K562 (cell line): Measurements from ENCODE around the gene DLGAP3. TPM values are rescaled to one million over a fixed set of nuclear protein-coding genes. Genes with fewer than 3 reads are reported as not detected.

Experiments
- ATAC-seq: fragments of 200-7000 bp; cut with Tn5 transposase; 3 replicates; pipeline ENCODE4 v1.9.1; 2020; ENCODE audit warnings: moderate library complexity
- BruUV-seq: library from RNA; stranded (reverse); fragments of 400-500 nt; replicated peaks from 2 replicates; lab custom pipeline; 2021; lab: Mats Ljungman, UMichigan
- CTCF ChIA-PET: fragments of 300-600 bp; formaldehyde crosslinking; extraction: SDS; loops from one replicate; lab custom pipeline; 2021; ENCODE audit warnings: low intra/inter-chr PET ratio; lab: Yijun Ruan, JAX
- POLR2A ChIA-PET: fragments of 300-600, 350-650 bp; sonication (Branson Sonifier 250); formaldehyde crosslinking; extraction: SDS; loops from one replicate; lab custom pipeline; 2021; ENCODE audit warnings: antibody characterized with exemption, inconsistent platforms; lab: Yijun Ruan, JAX
- DNase-seq, 4 experiments: peaks; one replicate each; pipeline versions ENCODE4 v3.0.0 to v3.0.0-alpha.2; 2011 to 2018; ENCODE audit warnings: low spot score in 3 of 4, mixed read lengths in 3 of 4; ENCODE audit errors: extremely low read depth in 1 of 4
- FAIRE-seq: peaks from 2 replicates; lab custom pipeline; 2011; peaks lifted over from hg19 to GRCh38; lab: Jason Lieb, UNC
- H2AFZ ChIP-seq: 2 replicates; pipeline ENCODE4 v1.6.0; 2011; ENCODE audit warnings: low read depth, low read length, control low read depth, inconsistent platforms
- H3K27ac ChIP-seq: fragments of 200-600 bp; 3 replicates; pipeline ENCODE4 v1.8.0; 2011; ENCODE audit warnings: low read depth, mild to moderate bottlenecking, control low read depth, inconsistent platforms, low read length, moderate library complexity, mixed read lengths; ENCODE audit errors: extremely low read depth
- H3K27me3 ChIP-seq, 2 experiments: fragments of 300-600 bp in 1 of 2; 2 replicates in 1 of 2; 3 replicates in 1 of 2; pipeline versions ENCODE4 v1.6.0 to v1.8.0; 2011; ENCODE audit warnings: inconsistent platforms in 2 of 2, low read length in 2 of 2, mild to moderate bottlenecking in 1 of 2, mixed read lengths in 1 of 2, moderate library complexity in 1 of 2; ENCODE audit not compliant: control insufficient read depth in 2 of 2, insufficient read depth in 2 of 2
- H3K36me3 ChIP-seq: fragments of 300-600 bp; 3 replicates; pipeline ENCODE4 v1.8.0; 2011; ENCODE audit warnings: mild to moderate bottlenecking, low read length, inconsistent platforms; ENCODE audit not compliant: control insufficient read depth, insufficient read depth
- H3K4me1 ChIP-seq, 2 experiments: fragments of 200-600 bp in 1 of 2; replicated peaks in 1 of 2; 2 replicates in 1 of 2; 3 replicates in 1 of 2; pipeline versions ENCODE4 v1.5.1 to v1.8.0; 2011; ENCODE audit warnings: inconsistent platforms in 2 of 2, low read length in 2 of 2, mild to moderate bottlenecking in 1 of 2, mixed read lengths in 1 of 2, moderate library complexity in 1 of 2; ENCODE audit not compliant: control insufficient read depth in 2 of 2, insufficient read depth in 2 of 2
- H3K4me2 ChIP-seq: 2 replicates; pipeline ENCODE4 v1.6.1; 2011; ENCODE audit warnings: low read length, control low read depth, inconsistent platforms, mixed read lengths; ENCODE audit not compliant: insufficient read depth
- H3K4me3 ChIP-seq: fragments of 200-600 bp; sonication (generic), shearing (Covaris generic); 2 replicates; pipeline ENCODE4 v1.5.1; 2016; ENCODE audit warnings: control low read depth, inconsistent platforms
- H3K79me2 ChIP-seq: fragments of 200-600 bp; 3 replicates; pipeline ENCODE4 v1.8.0; 2011; ENCODE audit warnings: low read length, inconsistent platforms; ENCODE audit not compliant: control insufficient read depth, insufficient read depth
- H3K9ac ChIP-seq, 2 experiments: 2 replicates each; pipeline versions ENCODE4 v1.6.0 to v1.6.1; 2011; ENCODE audit warnings: low read depth in 2 of 2, low read length in 2 of 2, control low read depth in 1 of 2, inconsistent platforms in 1 of 2, mild to moderate bottlenecking in 1 of 2, mixed read lengths in 1 of 2; ENCODE audit not compliant: insufficient read depth in 1 of 2
- H3K9me1 ChIP-seq: one replicate; pipeline ENCODE4 v1.6.0; 2011; ENCODE audit warnings: inconsistent platforms, mild to moderate bottlenecking, low read length, moderate library complexity; ENCODE audit not compliant: control insufficient read depth, insufficient read depth
- H3K9me3 ChIP-seq: replicated peaks from 2 replicates; pipeline ENCODE4 v1.5.1; 2011; ENCODE audit warnings: low read depth, low read length, inconsistent platforms; ENCODE audit not compliant: control insufficient read depth, insufficient read depth
- H4K20me1 ChIP-seq: replicated peaks from 2 replicates; pipeline ENCODE4 v1.6.1; 2011; ENCODE audit warnings: low read length, inconsistent platforms, mixed read lengths; ENCODE audit not compliant: control insufficient read depth, insufficient read depth
- BACH1 ChIP-seq: fragments of 200-800 bp; sonication (Bioruptor generic); IDR thresholded peaks from 2 replicates; pipeline ENCODE4 v1.6.1; 2016; ENCODE audit warnings: missing genetic modification characterization, missing compliant biosample characterization
- BRF1 ChIP-seq: IDR thresholded peaks from 3 replicates; pipeline ENCODE4 v1.6.1; 2011; ENCODE audit warnings: borderline replicate concordance, mild to moderate bottlenecking; ENCODE audit not compliant: insufficient read length; ENCODE audit errors: extremely low read depth
- CHCHD3 ChIP-seq: fragments of 250-450 bp; sonication (Bioruptor Pico); IDR thresholded peaks from 2 replicates; pipeline ENCODE4 v2.1.2; 2022; ENCODE audit warnings: mild to moderate bottlenecking
- E2F4 ChIP-seq: sonication (generic); formaldehyde crosslinking; IDR thresholded peaks from 2 replicates; pipeline ENCODE4 v1.8.0; 2022; ENCODE audit warnings: mild to moderate bottlenecking, low read depth, missing genetic modification reagents
- GTF2E2 ChIP-seq: fragments of 200-800 bp; sonication (Bioruptor generic); IDR thresholded peaks from 2 replicates; pipeline ENCODE4 v1.6.1; 2016; ENCODE audit warnings: missing genetic modification characterization, missing compliant biosample characterization
- GTF2F1 ChIP-seq: IDR thresholded peaks from 2 replicates; pipeline ENCODE4 v1.6.1; 2011; ENCODE audit warnings: low read depth, low read length, improper control_type of control experiment
- KLF10 ChIP-seq: fragments of 250-450 bp; sonication (Bioruptor Pico); IDR thresholded peaks from 2 replicates; pipeline ENCODE4 v1.6.1; 2021; ENCODE audit warnings: matching md5 sums
- MCM5 ChIP-seq: fragments of 450-650 bp; IDR thresholded peaks from 2 replicates; pipeline ENCODE4 v1.6.1; 2016; ENCODE audit warnings: low read depth
- MXD1 ChIP-seq: fragments of 250-450 bp; sonication (Bioruptor Pico); IDR thresholded peaks from 2 replicates; pipeline ENCODE4 v1.8.0; 2021; ENCODE audit warnings: borderline replicate concordance, mild to moderate bottlenecking, moderate library complexity; ENCODE audit not compliant: poor library complexity, severe bottlenecking
- NFRKB ChIP-seq: fragments of 450-650 bp; IDR thresholded peaks from 2 replicates; pipeline ENCODE4 v1.6.1; 2016; ENCODE audit warnings: low read depth
- NR4A1 ChIP-seq, 2 experiments: fragments of 250-450 bp in 1 of 2; fragments of 450-650 bp in 1 of 2; sonication (Bioruptor Pico) in 1 of 2; IDR thresholded peaks; 2 replicates each; pipeline versions ENCODE4 v1.4.0 to v1.6.1; 2016 to 2020; ENCODE audit warnings: mild to moderate bottlenecking in 2 of 2, missing compliant biosample characterization in 1 of 2, missing genetic modification characterization in 1 of 2, moderate library complexity in 1 of 2
- NUFIP1 ChIP-seq: fragments of 450-650 bp; IDR thresholded peaks from 2 replicates; pipeline ENCODE4 v1.6.1; 2018; ENCODE audit not compliant: partially characterized antibody
- PHF20 ChIP-seq: fragments of 450-650 bp; IDR thresholded peaks from 2 replicates; pipeline ENCODE4 v1.6.1; 2018; ENCODE audit not compliant: partially characterized antibody
- SNRNP70 ChIP-seq: fragments of 200-400 bp; formaldehyde crosslinking; optimal IDR thresholded peaks from 2 replicates; pipeline ENCODE3; 2017; ENCODE audit warnings: low read depth, low read length
- SP2 ChIP-seq: IDR thresholded peaks from 2 replicates; pipeline ENCODE4 v1.6.1; 2011; ENCODE audit warnings: mild to moderate bottlenecking, low read depth, low read length, moderate library complexity; ENCODE audit not compliant: poor library complexity, severe bottlenecking; ENCODE audit errors: extremely low read depth
- STAT5A ChIP-seq: IDR thresholded peaks from 2 replicates; pipeline ENCODE4 v1.6.1; 2012; ENCODE audit warnings: low read length, inconsistent platforms, borderline replicate concordance
- TAF9B ChIP-seq: fragments of 450-650 bp; IDR thresholded peaks from 2 replicates; pipeline ENCODE4 v1.6.1; 2018; ENCODE audit warnings: mild to moderate bottlenecking; ENCODE audit not compliant: partially characterized antibody
- WHSC1 ChIP-seq: IDR thresholded peaks from one replicate; pipeline ENCODE4 v1.6.1; 2012; ENCODE audit warnings: low read length, control low read depth, inconsistent platforms
- ZNF785 ChIP-seq: fragments of 250-450 bp; sonication (Bioruptor Pico); IDR thresholded peaks from 2 replicates; pipeline ENCODE4 v1.4.0; 2020; ENCODE audit warnings: mild to moderate bottlenecking
- WGBS: fragments of 100-300 bp; shearing (Covaris generic); methylation state at CpG from one replicate; pipeline ENCODE4 v1.1.6; 2016; ENCODE audit warnings: low coverage, mixed read lengths; ENCODE audit not compliant: insufficient coverage; ENCODE audit errors: missing lambda C conversion rate; 5-methylcytosine and 5-hydroxymethylcytosine counted together
- in situ Hi-C: fragments of 300-500 bp; cut with MboI; formaldehyde crosslinking; loops from 4 replicates; pipeline ENCODE4 v1.15.0; 2018; ENCODE audit warnings: inconsistent platforms, mixed read lengths
- intact Hi-C: fragments of 100-400 bp; cut with micrococcal nuclease; formaldehyde crosslinking; loops from 2 replicates; pipeline ENCODE4 v1.14.2; 2022
- polyA plus RNA-seq, 8 experiments: library from polyadenylated mRNA; depleted of rRNA in 4 of 8; stranded (reverse) in 5 of 8; unstranded in 3 of 8; fragments of >200 nt; fragmentation: Nextera tagmentation in 2 of 8; fragmentation: Illumina TruSeq in 1 of 8; extraction: Ambion mirVana in 2 of 8; extraction: Trizol in 1 of 8; gene quantifications; 2 replicates each; pipeline versions ENCODE4 v1.2.1 to v1.2.3, GENCODE V29; 2011 to 2014; ENCODE audit warnings: inconsistent platforms in 1 of 8, missing spikeins in 1 of 8
- total RNA-seq, 7 experiments: library from RNA; depleted of rRNA in 6 of 7; stranded (reverse); fragments of >200 nt in 6 of 7; fragmentation: Illumina TruSeq in 2 of 7; extraction: Trizol in 2 of 7; gene quantifications; 2 replicates each; pipeline versions ENCODE4 v1.2.1 to v1.2.3, GENCODE V29; 2011 to 2021; ENCODE audit warnings: low replicate concordance in 1 of 7

Gene DLGAP3
- total and polyA plus RNA-seq, 9 of the 15 experiments (the other 6 are each of a cell fraction or from before 2014, with no cell fraction given) = 0.01 to 0.16 (median 0.07) TPM; not detected in 6

GRCh38 chr1:34917017-34917416, 12.4 kb downstream of the DLGAP3 start:
- Histone ChIP-seq H3K9me1 (no peaks in the 10 kb centered on the region), H3K36me3 (no peaks in the 10 kb centered on the region), H3K4me1 (peaks cover 0 to 12% of the 10 kb centered on the region in 2 experiments; a peak in 3 of 5 replicates), H3K9me3 (no peaks in the 10 kb centered on the region), H3K79me2 (no peaks in the 10 kb centered on the region), H3K4me2 (no peak overlapping the region), H3K27me3 (peaks cover 4 to 29% of the 10 kb centered on the region in 2 experiments; a peak in 4 of 5 replicates), H3K4me3 (no peak overlapping the region), H4K20me1 (peaks cover 8% of the 10 kb centered on the region; the same call in 1 of the 2 replicates)
- ChIA-PET POLR2A (interaction anchor here (1.7 kb wide), 1 partner anchor 17 kb away, joined by 7 read pairs; no protein-coding TSS in a partner anchor), CTCF (no interaction called here)
- intact Hi-C loops = no loop called here
- in situ Hi-C loops = no loop called here
- no peak for FAIRE-seq
- DNase-seq = no peak
- TF ChIP-seq STAT5A = no peak
- no peak for TF ChIP-seq NUFIP1
- no peak for TF ChIP-seq GTF2F1
- no peak for TF ChIP-seq BRF1
- no peak for TF ChIP-seq WHSC1
- no peak for TF ChIP-seq MXD1 (CRISPR knock-in tag)
- TF ChIP-seq BACH1 (tag) = no peak
- TF ChIP-seq CHCHD3 (CRISPR knock-in tag) = no peak
- no peak for TF ChIP-seq ZNF785 (CRISPR knock-in tag)
- TF ChIP-seq E2F4 (CRISPR knock-in tag) = no peak
- no peak for TF ChIP-seq MCM5
- no peak for TF ChIP-seq KLF10 (CRISPR knock-in tag)
- no peak for TF ChIP-seq GTF2E2 (tag)
- TF ChIP-seq SP2 = no peak
- no peak for TF ChIP-seq NR4A1 (CRISPR knock-in tag; IDR thresholded peaks at IDR 0.05)
- TF ChIP-seq NR4A1 (tag; IDR thresholded peaks at IDR 0.05) = no peak
- TF ChIP-seq NFRKB = no peak
- TF ChIP-seq SNRNP70 = no peak
- TF ChIP-seq TAF9B = no peak
- TF ChIP-seq PHF20 = no peak
- TF ChIP-seq, all 486 proteins: peak for 0
- Histone ChIP-seq H2AFZ (no peak overlapping the region), H3K27ac (no peak overlapping the region), H3K9ac (no peak overlapping the region)
- WGBS = 19% methylated on average over 5 of the region's 6 CpGs
- no TSS peak for BruUV-seq
- ATAC-seq = no peak
